ENCODE results near the gene CAPG.
"Not testable (repeated sequence)": the region's sequence is repeated elsewhere in the genome, so short reads cannot be mapped to it uniquely, and the experiment has no call there.

The CAPG gene

DNA sequence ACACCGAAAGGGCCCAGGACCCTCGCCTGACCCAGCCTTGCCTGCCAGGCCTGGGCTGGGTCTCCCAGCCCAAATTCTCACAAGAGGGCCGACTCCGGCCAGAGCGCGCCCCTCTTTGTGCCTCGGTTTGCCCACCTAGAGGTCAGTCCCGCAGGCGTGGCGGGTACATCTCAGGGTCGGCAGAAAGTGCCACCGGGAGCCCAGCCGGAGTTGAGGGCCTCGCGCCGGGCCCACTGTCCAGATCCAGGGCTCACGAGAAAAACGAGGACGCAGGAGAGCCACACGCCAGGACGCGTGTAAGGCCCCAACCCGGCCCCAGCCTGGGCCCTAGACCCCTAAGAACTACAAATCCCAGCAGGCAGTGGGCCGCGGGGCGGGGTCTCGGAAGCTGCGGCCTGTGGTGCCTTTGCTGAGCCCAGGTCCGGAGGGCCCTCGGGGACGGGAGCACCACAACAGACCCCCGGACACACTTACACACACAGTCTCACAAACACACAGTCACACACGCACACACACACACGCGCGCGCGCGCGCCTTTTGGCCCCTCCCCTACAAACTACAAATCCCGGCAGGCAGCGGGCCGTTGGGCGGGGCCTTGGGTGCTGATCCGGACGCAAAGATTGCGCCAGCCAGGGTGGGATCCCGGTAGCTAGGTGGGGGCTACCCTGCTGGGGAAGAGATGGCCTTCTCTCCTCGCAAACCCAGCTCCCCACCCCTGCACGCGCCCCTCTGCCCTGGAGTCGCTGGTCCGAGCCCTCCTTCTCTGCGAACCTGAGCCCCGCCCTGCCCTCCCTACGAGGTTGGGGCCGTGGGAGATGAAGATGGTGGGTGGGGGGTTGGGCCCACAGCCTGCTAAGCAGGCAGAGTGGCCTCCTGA, 8.2 kb upstream of the CAPG start, which contains the start of gene SH2D6:
Gene SH2D6 (plus strand): TSS at position 583 of the 877 bp plus-strand sequence. CDS start 10,752 bp downstream, outside the sequence.
- Histone ChIP-seq H3K9me3 (ENCODE audit: control insufficient read depth in 2 of 2, low read length in 2 of 2) (no peaks in the 10 kb centered on the region), H3K27me3 (ENCODE audit: control insufficient read depth in 1 of 2, insufficient read depth in 2 of 2, low read length in 2 of 2) (no peaks in the 10 kb centered on the region), H3K36me3 (ENCODE audit: control insufficient read depth in 2 of 2, insufficient read depth in 2 of 2, low read length in 2 of 2) (no peaks in the 10 kb centered on the region), H3K4me3 (ENCODE audit: low read length in 2 of 2) (peak within 1 kb of the TSS; percentile 83 to 93), H3K4me1 (ENCODE audit: control insufficient read depth, insufficient read depth, low read length) (peaks cover 25% of the 10 kb centered on the region), H3K9ac (ENCODE audit: low read length in 2 of 2) (peak within 1 kb of the TSS; percentile 73 to 90), H3K27ac (ENCODE audit: low read length) (peak within 1 kb of the TSS; percentile 87)

- H3K27ac ChIP-seq (ENCODE audit: low read length), result no peak overlapping the region
- no peaks in the 10 kb centered on the region for H3K27me3 ChIP-seq (ENCODE audit: control insufficient read depth in 1 of 2, insufficient read depth in 2 of 2, low read length in 2 of 2)
- H3K4me1 ChIP-seq (ENCODE audit: control insufficient read depth, insufficient read depth, low read length), result peaks cover 25% of the 10 kb centered on the region
- H3K36me3 ChIP-seq (ENCODE audit: control insufficient read depth in 2 of 2, insufficient read depth in 2 of 2, low read length in 2 of 2), result no peaks in the 10 kb centered on the region
- H3K4me3 ChIP-seq (ENCODE audit: low read length in 2 of 2), result no peak overlapping the region
- H3K9me3 ChIP-seq (ENCODE audit: control insufficient read depth in 2 of 2, low read length in 2 of 2), result no peaks in the 10 kb centered on the region
- H3K9ac ChIP-seq (ENCODE audit: low read length in 2 of 2), result no peak overlapping the region
Observed at GRCh38 chr2:85415980-85416650, 5.9 kb upstream of the CAPG start.

GRCh38 chr2:85414761-85415553, 4.8 kb upstream of the CAPG start:
- Histone ChIP-seq H3K27me3 (ENCODE audit: control insufficient read depth in 1 of 2, insufficient read depth in 2 of 2, low read length in 2 of 2) (no peaks in the 10 kb centered on the region), H3K4me3 (ENCODE audit: low read length in 2 of 2) (no peak overlapping the region), H3K36me3 (ENCODE audit: control insufficient read depth in 2 of 2, insufficient read depth in 2 of 2, low read length in 2 of 2) (no peaks in the 10 kb centered on the region), H3K4me1 (ENCODE audit: control insufficient read depth, insufficient read depth, low read length) (peaks cover 20% of the 10 kb centered on the region), H3K9ac (ENCODE audit: low read length in 2 of 2) (no peak overlapping the region), H3K9me3 (ENCODE audit: control insufficient read depth in 2 of 2, low read length in 2 of 2) (no peaks in the 10 kb centered on the region), H3K27ac (ENCODE audit: low read length) (no peak overlapping the region)

DNA sequence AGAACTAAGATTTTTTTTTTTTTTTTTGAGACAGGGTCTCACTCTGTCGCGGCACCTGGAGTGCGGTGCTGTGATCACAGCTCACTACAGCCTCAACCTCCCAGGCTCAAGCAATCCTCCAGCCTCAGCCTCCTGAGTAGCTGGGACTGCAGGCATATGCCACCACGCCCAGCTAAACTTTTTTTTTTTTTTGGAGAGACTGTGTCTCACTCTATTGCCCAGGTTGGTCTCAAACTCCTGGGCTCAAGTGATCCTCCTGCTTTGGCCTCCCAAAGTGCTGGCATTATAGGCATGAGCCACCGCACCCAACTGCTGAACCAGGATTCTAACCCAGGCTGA, 4.2 kb upstream of the CAPG start:
- H3K36me3 ChIP-seq (ENCODE audit: control insufficient read depth in 2 of 2, insufficient read depth in 2 of 2, low read length in 2 of 2); H3K9me3 ChIP-seq (ENCODE audit: control insufficient read depth in 2 of 2, low read length in 2 of 2); H3K27me3 ChIP-seq (ENCODE audit: control insufficient read depth in 1 of 2, insufficient read depth in 2 of 2, low read length in 2 of 2); H3K27ac ChIP-seq (ENCODE audit: low read length): not testable (repeated sequence)
- H3K9ac ChIP-seq (ENCODE audit: low read length in 2 of 2), result peak overlapping the region; percentile 76
- peaks cover 23% of the 10 kb centered on the region for H3K4me1 ChIP-seq (ENCODE audit: control insufficient read depth, insufficient read depth, low read length)
- peak overlapping the region; percentile 80 to 81 for H3K4me3 ChIP-seq (ENCODE audit: low read length in 2 of 2)

- Histone ChIP-seq H3K4me1 (ENCODE audit: control insufficient read depth, insufficient read depth, low read length) (peaks cover 19% of the 10 kb centered on the region), H3K4me3 (ENCODE audit: low read length in 2 of 2) (peak overlapping the region; percentile 80 to 81), H3K27me3 (ENCODE audit: control insufficient read depth in 1 of 2, insufficient read depth in 2 of 2, low read length in 2 of 2) (no peaks in the 10 kb centered on the region), H3K36me3 (ENCODE audit: control insufficient read depth in 2 of 2, insufficient read depth in 2 of 2, low read length in 2 of 2) (no peaks in the 10 kb centered on the region), H3K9ac (ENCODE audit: low read length in 2 of 2) (peak overlapping the region; percentile 76), H3K9me3 (ENCODE audit: control insufficient read depth in 2 of 2, low read length in 2 of 2) (no peaks in the 10 kb centered on the region), H3K27ac (ENCODE audit: low read length) (no peak overlapping the region)
Observed at GRCh38 chr2:85413592-85414420, 3.6 kb upstream of the CAPG start.

- H3K36me3 ChIP-seq (ENCODE audit: control insufficient read depth in 2 of 2, insufficient read depth in 2 of 2, low read length in 2 of 2), result no peaks in the 10 kb centered on the region
- no peak overlapping the region for H3K9ac ChIP-seq (ENCODE audit: low read length in 2 of 2)
- no peak overlapping the region for H3K4me3 ChIP-seq (ENCODE audit: low read length in 2 of 2)
- no peak overlapping the region for H3K27ac ChIP-seq (ENCODE audit: low read length)
- no peaks in the 10 kb centered on the region for H3K27me3 ChIP-seq (ENCODE audit: control insufficient read depth in 1 of 2, insufficient read depth in 2 of 2, low read length in 2 of 2)
- H3K4me1 ChIP-seq (ENCODE audit: control insufficient read depth, insufficient read depth, low read length), result peaks cover 22% of the 10 kb centered on the region
- H3K9me3 ChIP-seq (ENCODE audit: control insufficient read depth in 2 of 2, low read length in 2 of 2), result no peaks in the 10 kb centered on the region
Observed at GRCh38 chr2:85411405-85411748, 1.2 kb upstream of the CAPG start.

- H3K27ac ChIP-seq (ENCODE audit: low read length), result no peak overlapping the region
- no peak overlapping the region for H3K9ac ChIP-seq (ENCODE audit: low read length in 2 of 2)
- no peak overlapping the region for H3K4me3 ChIP-seq (ENCODE audit: low read length in 2 of 2)
Observed at GRCh38 chr2:85410584-85411404, 628 bp upstream of the CAPG start.

DNA sequence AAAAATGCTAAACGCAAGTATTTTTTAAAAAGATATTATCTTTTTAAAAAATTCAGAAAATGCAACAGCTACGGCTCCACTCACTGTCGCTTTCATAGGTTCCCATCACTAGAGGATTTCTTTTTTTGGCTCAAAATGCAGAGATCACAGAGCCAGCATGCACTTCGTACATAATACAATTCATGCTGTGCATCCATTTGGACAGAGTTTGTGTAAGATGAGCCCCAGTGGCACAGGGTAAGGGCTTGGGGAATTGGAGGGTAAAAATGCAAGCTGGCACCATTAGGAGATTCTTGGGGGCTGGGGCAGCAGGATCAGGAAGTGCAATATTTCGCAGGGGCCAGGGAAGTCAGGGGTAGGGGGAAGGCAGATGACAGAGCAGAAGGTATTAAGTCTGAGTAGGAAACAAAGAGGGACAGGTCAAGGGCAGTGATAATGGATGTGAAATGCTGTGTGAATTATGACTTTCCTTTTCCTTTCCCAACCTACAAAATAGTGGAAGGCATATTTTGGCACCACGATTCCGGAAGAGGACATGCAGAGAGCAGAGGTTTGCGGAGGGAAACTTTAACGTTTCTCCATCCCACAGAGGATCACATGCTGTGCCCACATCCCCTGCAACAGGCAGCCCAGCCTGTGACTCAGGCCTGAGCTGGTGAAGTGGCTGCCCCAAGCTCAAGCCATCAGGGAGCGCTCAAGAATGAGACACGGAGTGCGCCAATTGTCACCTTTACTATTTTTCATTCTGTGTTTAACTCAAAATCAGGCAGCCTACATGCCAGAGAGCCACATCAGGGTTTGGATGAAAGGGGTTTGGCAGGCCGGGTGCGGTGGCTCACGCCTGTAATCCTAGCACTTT, 4.7 kb downstream of the CAPG start:
- Histone ChIP-seq H3K9me3 (ENCODE audit: control insufficient read depth in 2 of 2, low read length in 2 of 2) (no peaks in the 10 kb centered on the region), H3K4me1 (ENCODE audit: control insufficient read depth, insufficient read depth, low read length) (peaks cover 23% of the 10 kb centered on the region), H3K4me3 (ENCODE audit: low read length in 2 of 2) (no peak overlapping the region), H3K27me3 (ENCODE audit: control insufficient read depth in 1 of 2, insufficient read depth in 2 of 2, low read length in 2 of 2) (no peaks in the 10 kb centered on the region), H3K36me3 (ENCODE audit: control insufficient read depth in 2 of 2, insufficient read depth in 2 of 2, low read length in 2 of 2) (peaks cover 0 to 2% of the 10 kb centered on the region in 2 donors), H3K27ac (ENCODE audit: low read length) (no peak overlapping the region), H3K9ac (ENCODE audit: low read length in 2 of 2) (no peak overlapping the region)

More at GRCh38 chr2:85410584-85411404, 628 bp upstream of the CAPG start:
- Histone ChIP-seq H3K36me3 (ENCODE audit: control insufficient read depth in 2 of 2, insufficient read depth in 2 of 2, low read length in 2 of 2) (no peaks in the 10 kb centered on the region), H3K9me3 (ENCODE audit: control insufficient read depth in 2 of 2, low read length in 2 of 2) (no peaks in the 10 kb centered on the region), H3K27me3 (ENCODE audit: control insufficient read depth in 1 of 2, insufficient read depth in 2 of 2, low read length in 2 of 2) (no peaks in the 10 kb centered on the region), H3K4me1 (ENCODE audit: control insufficient read depth, insufficient read depth, low read length) (peaks cover 22% of the 10 kb centered on the region)

DNA sequence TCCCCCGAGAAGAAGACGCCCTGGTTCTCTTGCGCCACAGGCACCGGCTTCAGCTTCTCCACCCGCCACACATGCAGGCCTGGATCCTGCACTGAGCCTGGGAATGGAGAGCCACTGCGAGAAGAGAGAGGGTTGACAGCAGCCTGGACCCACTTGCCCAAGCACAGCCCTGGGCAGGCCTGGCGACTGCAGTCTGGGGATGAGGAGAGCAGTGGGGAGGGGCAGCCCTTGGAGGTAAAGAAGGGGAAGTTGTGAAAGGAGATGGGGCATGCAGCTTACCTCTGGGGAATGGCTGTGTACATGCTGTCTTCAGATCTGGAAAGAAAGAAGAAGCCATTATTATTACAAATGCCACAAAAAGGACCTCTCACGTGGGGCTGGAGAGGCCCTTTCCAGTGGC, 8.3 kb downstream of the CAPG start:
- H3K4me3 ChIP-seq (ENCODE audit: low read length in 2 of 2), result no peak overlapping the region
- H3K4me1 ChIP-seq (ENCODE audit: control insufficient read depth, insufficient read depth, low read length), result peaks cover 19% of the 10 kb centered on the region
- H3K36me3 ChIP-seq (ENCODE audit: control insufficient read depth in 2 of 2, insufficient read depth in 2 of 2, low read length in 2 of 2), result peaks cover 0 to 2% of the 10 kb centered on the region in 2 donors
- H3K9me3 ChIP-seq (ENCODE audit: control insufficient read depth in 2 of 2, low read length in 2 of 2), result no peaks in the 10 kb centered on the region
- H3K27ac ChIP-seq (ENCODE audit: low read length), result no peak overlapping the region
- H3K27me3 ChIP-seq (ENCODE audit: control insufficient read depth in 1 of 2, insufficient read depth in 2 of 2, low read length in 2 of 2), result no peaks in the 10 kb centered on the region
- no peak overlapping the region for H3K9ac ChIP-seq (ENCODE audit: low read length in 2 of 2)
